Ascending aorta (tissue), 2 donors: ENCODE results near the gene GALNT17. TPM values are rescaled to one million over a fixed set of nuclear protein-coding genes. Genes with fewer than 3 reads are reported as not detected.

Experiments
- DNase-seq, 2 donors: peaks; one replicate each; pipeline ENCODE4 v3.0.0-alpha.2; 2019; ENCODE audit warnings: low spot score in 2 of 2
- H3K27ac ChIP-seq, 2 donors: fragments of 200-600 bp; sonication (generic); one replicate each; pipeline ENCODE4 v1.5.1; 2016 to 2017; ENCODE audit warnings: mild to moderate bottlenecking in 1 of 2
- H3K27me3 ChIP-seq: fragments of 200-600 bp; sonication (generic); one replicate; pipeline ENCODE4 v1.5.1; 2017
- H3K36me3 ChIP-seq, 2 donors: fragments of 200-600 bp; sonication (generic); one replicate each; pipeline ENCODE4 v1.5.1; 2016
- H3K4me1 ChIP-seq, 2 donors: fragments of 200-600 bp; sonication (generic); one replicate each; pipeline ENCODE4 v1.5.1; 2016 to 2017; ENCODE audit warnings: mild to moderate bottlenecking in 1 of 2
- H3K4me3 ChIP-seq, 2 donors: fragments of 200-600 bp; sonication (generic); one replicate each; pipeline ENCODE4 v1.5.1; 2016 to 2017; ENCODE audit warnings: mild to moderate bottlenecking in 1 of 2
- H3K9me3 ChIP-seq, 2 donors: fragments of 200-600 bp; sonication (generic); one replicate each; pipeline ENCODE4 v1.5.1; 2016
- intact Hi-C: fragments of 100-400 bp; cut with DNase I; formaldehyde crosslinking; loops from one replicate; pipeline ENCODE4 v1.15.1; 2023
- total RNA-seq: library from RNA; depleted of rRNA; stranded (reverse); fragments of >200 nt; gene quantifications from one replicate; pipeline ENCODE4 v1.1.0, GENCODE V29; 2016
- TF ChIP-seq, protein P1 (sequence below), 3 experiments: fragments of 200-600 bp in 2 of 3; fragments of 450-650 bp in 1 of 3; sonication (generic) in 2 of 3; IDR thresholded peaks; one replicate each; pipeline ENCODE4 v1.5.1; 2016 to 2019; ENCODE audit warnings: antibody characterized with exemption in 3 of 3, mild to moderate bottlenecking in 1 of 3, moderate library complexity in 1 of 3

The GALNT17 gene
- total RNA-seq, 1 donor from 2014 or later: 29.8 TPM

DNA sequence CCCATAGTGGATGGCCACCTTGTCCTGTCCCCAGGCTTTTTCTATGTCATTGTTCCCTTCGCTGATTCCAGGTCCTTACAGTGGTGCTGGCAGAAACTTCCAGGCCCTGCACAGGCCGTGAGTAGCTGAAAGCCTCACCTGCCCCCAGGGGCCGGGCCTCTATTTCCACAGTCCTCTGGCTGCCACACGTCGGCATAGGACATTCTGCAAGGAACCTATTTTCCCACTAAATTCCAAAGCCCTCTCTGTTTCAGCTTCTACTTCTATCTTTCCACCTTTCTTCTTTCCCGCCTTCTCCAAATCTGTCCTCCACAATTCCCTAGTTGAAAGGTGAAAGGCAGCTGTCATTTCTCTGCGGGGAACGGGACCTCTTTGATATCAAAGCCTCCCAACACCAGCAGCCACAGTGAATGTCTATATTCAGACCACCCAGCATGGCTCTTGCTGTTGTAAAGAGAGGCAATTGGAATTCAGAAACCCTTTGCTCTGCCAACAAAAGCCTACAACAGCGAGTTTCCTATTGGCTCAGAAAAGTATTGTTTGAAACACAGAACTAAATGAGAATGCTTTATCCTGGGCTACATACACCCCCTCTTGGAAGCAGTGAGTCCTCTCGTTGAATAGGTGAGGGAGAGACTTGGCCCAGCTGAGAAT lies 607.7 kb downstream of the GALNT17 start:
- H3K27me3 ChIP-seq: no peaks in the 10 kb centered on the region
- no peak overlapping the region for H3K27ac ChIP-seq
- no peaks in the 10 kb centered on the region for H3K9me3 ChIP-seq
- H3K4me3 ChIP-seq: no peak overlapping the region
- no peaks in the 10 kb centered on the region for H3K36me3 ChIP-seq
- TF ChIP-seq, protein P1, sequence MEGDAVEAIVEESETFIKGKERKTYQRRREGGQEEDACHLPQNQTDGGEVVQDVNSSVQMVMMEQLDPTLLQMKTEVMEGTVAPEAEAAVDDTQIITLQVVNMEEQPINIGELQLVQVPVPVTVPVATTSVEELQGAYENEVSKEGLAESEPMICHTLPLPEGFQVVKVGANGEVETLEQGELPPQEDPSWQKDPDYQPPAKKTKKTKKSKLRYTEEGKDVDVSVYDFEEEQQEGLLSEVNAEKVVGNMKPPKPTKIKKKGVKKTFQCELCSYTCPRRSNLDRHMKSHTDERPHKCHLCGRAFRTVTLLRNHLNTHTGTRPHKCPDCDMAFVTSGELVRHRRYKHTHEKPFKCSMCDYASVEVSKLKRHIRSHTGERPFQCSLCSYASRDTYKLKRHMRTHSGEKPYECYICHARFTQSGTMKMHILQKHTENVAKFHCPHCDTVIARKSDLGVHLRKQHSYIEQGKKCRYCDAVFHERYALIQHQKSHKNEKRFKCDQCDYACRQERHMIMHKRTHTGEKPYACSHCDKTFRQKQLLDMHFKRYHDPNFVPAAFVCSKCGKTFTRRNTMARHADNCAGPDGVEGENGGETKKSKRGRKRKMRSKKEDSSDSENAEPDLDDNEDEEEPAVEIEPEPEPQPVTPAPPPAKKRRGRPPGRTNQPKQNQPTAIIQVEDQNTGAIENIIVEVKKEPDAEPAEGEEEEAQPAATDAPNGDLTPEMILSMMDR (IDR thresholded peaks at IDR 0.05): no peak
- H3K4me1 ChIP-seq: no peaks in the 10 kb centered on the region
- no peak for DNase-seq
- intact Hi-C loops: loop anchor here (10.0 kb wide), 3 partner anchors 195 to 315 kb away; no protein-coding TSS in a partner anchor

DNA sequence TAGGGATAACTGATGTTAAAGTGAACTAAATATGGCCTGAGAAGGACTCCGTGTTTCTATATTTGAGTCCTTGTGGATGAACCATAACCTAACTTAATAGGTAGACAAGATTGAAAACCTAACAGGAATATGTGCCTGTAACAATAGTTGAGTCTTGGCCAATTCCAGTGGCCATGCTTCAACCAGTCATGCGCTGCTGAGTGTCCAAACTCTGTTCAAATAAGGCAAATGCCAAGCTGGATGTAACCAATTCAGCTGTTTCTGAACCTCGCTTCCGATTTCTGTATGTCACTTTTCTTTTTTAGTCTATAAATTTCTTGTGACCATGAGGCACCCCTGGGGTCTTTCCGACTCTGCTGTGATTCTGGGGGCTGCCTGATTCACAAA lies 608.2 kb downstream of the GALNT17 start:
- no peaks in the 10 kb centered on the region for H3K4me1 ChIP-seq
- H3K27me3 ChIP-seq: no peaks in the 10 kb centered on the region
- H3K4me3 ChIP-seq: no peak overlapping the region
- no peaks in the 10 kb centered on the region for H3K36me3 ChIP-seq
- intact Hi-C loops: no loop called here
- no peak for DNase-seq
- TF ChIP-seq, protein P1 (IDR thresholded peaks at IDR 0.05): no peak
- no peaks in the 10 kb centered on the region for H3K9me3 ChIP-seq
- H3K27ac ChIP-seq: no peak overlapping the region

DNA sequence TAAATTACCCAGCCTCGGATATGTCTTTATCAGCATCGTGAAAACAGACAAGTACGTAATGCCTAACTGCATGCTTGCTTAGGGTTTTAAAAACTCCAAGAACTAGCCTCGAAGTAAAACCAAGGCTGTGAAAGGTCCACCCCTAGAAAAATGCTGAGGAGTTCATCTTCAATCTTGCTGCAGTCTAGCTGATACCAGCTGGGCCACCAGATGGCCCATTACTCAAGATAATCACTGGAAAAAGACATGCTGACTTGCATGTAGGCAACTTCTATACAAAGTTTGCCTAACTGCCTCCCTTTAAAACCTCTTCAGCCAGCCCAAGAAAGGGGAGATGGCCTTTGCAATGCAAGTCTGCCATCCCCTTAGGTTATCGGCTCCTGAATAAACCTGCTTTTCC lies 614.1 kb downstream of the GALNT17 start:
- H3K4me3 ChIP-seq: no peak overlapping the region
- TF ChIP-seq, protein P1 (IDR thresholded peaks at IDR 0.05): no peak
- H3K9me3 ChIP-seq: no peaks in the 10 kb centered on the region
- H3K27ac ChIP-seq: no peak overlapping the region
- H3K36me3 ChIP-seq: no peaks in the 10 kb centered on the region
- no peaks in the 10 kb centered on the region for H3K4me1 ChIP-seq
- intact Hi-C loops: no loop called here
- no peaks in the 10 kb centered on the region for H3K27me3 ChIP-seq
- DNase-seq: no peak

DNA sequence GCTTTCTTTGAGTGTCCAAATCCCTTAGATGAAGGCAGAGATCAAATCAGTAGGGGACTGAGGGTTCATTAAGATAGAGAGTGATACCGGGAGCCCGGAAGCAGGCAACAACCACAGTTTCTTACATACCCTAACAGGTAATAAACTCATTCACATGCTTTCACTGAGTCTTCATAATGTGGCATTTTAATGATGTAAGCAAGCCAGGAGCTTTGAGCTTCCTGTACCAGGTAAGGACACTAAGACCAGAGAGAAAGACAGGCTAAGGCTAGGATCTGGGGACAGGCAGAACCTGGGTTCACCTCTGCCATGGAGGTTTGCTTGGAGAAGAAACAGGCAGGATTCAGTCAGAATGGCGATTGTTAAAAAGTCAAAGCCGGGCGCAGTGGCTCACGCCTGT lies 618.3 kb downstream of the GALNT17 start:
- no peaks in the 10 kb centered on the region for H3K36me3 ChIP-seq
- no peaks in the 10 kb centered on the region for H3K4me1 ChIP-seq
- intact Hi-C loops: no loop called here
- no peaks in the 10 kb centered on the region for H3K27me3 ChIP-seq
- DNase-seq: no peak
- no peak overlapping the region for H3K27ac ChIP-seq
- H3K9me3 ChIP-seq: no peaks in the 10 kb centered on the region
- TF ChIP-seq, protein P1 (IDR thresholded peaks at IDR 0.05): no peak
- no peak overlapping the region for H3K4me3 ChIP-seq

DNA sequence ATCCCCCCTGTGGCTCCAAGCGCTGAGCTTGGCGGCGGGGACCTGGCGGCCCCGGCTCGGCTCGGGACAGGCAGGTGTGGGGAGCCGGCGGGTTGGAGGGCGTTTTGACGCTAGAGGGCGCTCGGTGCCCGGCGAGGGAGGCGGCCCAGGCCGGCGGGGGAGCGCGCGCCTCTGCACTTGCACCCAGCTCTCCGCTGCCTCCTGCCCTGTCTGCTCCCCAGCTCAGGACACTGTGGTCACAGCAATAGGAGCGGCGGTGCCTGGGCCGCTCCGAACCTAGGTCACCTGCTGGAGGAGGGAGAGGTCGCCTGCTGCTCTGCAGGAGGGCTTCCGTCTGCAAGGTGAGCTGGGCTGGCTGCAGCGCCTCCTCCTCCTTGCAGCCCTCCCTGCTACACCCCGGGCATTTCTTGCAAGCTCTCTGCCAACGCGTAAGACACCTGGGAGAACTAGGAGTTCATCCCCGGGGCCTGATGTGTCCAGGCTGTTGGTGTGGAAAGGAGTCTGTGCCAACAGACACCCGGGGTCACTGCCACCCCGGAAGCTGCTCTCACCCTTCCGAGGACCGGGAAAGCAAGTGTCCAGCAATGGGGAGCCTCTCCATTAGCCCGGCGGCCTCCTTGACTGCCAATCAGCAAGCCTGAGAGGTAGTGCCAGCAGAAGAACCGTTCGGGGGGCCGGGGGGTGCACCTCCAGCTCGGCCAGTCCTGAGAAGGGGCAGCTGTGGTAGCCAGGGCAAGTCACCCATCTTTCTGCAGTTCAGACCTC lies 620.4 kb downstream of the GALNT17 start:
- intact Hi-C loops: no loop called here
- Histone ChIP-seq H3K9me3 (no peaks in the 10 kb centered on the region), H3K36me3 (no peaks in the 10 kb centered on the region), H3K27me3 (no peaks in the 10 kb centered on the region), H3K27ac (no peak overlapping the region), H3K4me3 (no peak overlapping the region), H3K4me1 (no peaks in the 10 kb centered on the region)
- TF ChIP-seq, protein P1 (IDR thresholded peaks at IDR 0.05): peak in 2 of 3 experiments; percentile 10 to 37
- no peak for DNase-seq
